B cell (primary cell): ENCODE results near the gene ELFN2.

ENCODE experiments used
- EZH2 ChIP-seq: IDR thresholded peaks from 2 replicates; pipeline ENCODE4 v1.6.1; 2012; ENCODE audit warnings: borderline replicate concordance, low read depth, mild to moderate bottlenecking, moderate library complexity, low read length; ENCODE audit not compliant: insufficient read depth, poor library complexity, severe bottlenecking
- TF ChIP-seq, protein P1 (sequence below): fragments of 200-600 bp; IDR thresholded peaks from one replicate; pipeline ENCODE4 v1.8.0; 2022; ENCODE audit warnings: antibody characterized with exemption, mild to moderate bottlenecking

DNA sequence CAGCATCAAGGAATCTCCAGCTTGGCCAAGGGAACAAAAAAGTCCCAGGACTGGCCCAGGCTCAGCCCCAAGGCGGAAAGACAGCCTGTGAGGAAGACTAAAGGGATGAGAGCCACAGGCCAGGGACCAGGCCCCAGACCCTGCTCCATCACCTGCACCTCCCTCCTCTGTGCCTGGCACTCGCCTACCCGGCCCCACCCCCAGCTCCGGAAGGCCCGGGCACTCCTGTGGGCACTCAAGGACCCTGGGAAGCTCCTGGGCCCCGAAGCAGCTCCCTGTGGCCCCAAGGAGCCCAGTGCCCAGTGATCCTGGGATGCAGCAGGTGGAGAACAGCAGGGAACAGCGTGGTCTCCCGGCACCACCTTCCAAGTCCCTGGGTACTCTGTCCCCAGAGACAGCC is 18.2 kb downstream of the ELFN2 start:
- TF ChIP-seq, protein P1, sequence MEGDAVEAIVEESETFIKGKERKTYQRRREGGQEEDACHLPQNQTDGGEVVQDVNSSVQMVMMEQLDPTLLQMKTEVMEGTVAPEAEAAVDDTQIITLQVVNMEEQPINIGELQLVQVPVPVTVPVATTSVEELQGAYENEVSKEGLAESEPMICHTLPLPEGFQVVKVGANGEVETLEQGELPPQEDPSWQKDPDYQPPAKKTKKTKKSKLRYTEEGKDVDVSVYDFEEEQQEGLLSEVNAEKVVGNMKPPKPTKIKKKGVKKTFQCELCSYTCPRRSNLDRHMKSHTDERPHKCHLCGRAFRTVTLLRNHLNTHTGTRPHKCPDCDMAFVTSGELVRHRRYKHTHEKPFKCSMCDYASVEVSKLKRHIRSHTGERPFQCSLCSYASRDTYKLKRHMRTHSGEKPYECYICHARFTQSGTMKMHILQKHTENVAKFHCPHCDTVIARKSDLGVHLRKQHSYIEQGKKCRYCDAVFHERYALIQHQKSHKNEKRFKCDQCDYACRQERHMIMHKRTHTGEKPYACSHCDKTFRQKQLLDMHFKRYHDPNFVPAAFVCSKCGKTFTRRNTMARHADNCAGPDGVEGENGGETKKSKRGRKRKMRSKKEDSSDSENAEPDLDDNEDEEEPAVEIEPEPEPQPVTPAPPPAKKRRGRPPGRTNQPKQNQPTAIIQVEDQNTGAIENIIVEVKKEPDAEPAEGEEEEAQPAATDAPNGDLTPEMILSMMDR = no peak
- no peak for TF ChIP-seq EZH2
